GM18511 (cell line): ENCODE data around the gene SERPINB1.
A peak's percentile ranks its signal among the peaks of the same experiment; 100 is the strongest.
"Not testable (repeated sequence)": the region's sequence is repeated elsewhere in the genome, so short reads cannot be mapped to it uniquely, and the experiment has no call there.

Experiments
- ATAC-seq: cut with Tn5 transposase; IDR thresholded peaks from one replicate; pipeline ENCODE4 v1.9.1; 2021; ENCODE audit warnings: mild to moderate bottlenecking, moderate library complexity; ENCODE audit not compliant: unreplicated experiment

SERPINB1 gene

DNA sequence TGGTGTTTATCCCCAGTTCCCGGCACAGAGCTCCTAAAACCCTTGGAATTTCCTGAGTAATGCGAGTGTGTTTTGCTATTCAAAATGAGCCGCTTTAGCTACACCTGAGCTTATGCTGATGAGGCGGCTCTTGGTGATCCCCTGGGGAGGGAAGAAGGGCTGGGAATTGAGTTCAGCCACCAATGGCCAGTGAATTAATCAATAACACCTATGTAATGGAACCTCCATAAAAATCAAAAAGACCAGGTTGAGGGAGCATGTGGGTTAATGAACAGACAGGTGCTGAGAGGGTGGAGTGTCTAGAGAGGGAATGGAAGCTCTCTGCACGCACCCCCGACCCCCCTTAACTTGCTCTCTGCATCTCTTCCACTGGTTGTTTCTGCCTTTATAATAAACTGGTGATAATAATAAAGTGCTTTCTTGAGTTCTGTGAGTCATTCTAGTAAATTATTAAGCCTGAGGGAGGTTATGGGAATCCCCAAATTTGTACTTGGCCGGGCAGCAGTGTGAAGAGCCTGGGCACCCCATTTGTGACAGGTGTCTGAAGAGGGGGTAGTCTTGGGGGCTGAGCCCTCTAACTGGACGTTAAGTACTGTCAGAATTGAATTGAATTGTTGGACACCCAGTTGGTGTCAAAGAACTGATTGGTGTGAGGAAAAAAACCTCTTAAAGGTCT lies 24.6 kb upstream of the SERPINB1 start:
- peak; percentile 63 for ATAC-seq

GRCh38 chr6:2865694-2866151 lies 24.1 kb upstream of the SERPINB1 start:
- ATAC-seq = no peak

GRCh38 chr6:2865270-2865669 lies 23.6 kb upstream of the SERPINB1 start:
- ATAC-seq = no peak

GRCh38 chr6:2863901-2864300 lies 22.2 kb upstream of the SERPINB1 start:
- no peak for ATAC-seq

DNA sequence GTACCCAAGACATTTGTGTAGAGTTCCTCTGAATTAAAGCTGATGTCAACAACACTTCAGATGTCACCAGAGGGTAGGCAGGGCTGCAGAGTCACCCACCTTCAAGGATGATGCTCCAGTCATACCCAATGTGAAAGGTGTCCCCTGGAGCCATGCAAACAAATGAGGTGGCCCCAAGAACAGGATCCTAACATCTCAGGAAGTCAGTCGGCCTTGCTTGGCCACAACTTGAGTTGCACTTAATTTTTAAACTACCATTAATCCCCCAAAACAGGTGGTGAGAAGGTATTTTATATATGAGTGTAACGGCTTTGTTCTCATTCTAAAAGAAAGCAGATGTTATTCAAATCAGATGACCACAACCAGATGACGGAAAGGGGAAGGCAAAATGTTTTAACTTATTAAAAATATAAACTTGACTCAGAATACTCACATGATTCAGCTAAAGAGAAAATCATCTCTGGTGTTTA lies 21.1 kb upstream of the SERPINB1 start:
- peak; percentile 50 for ATAC-seq

DNA sequence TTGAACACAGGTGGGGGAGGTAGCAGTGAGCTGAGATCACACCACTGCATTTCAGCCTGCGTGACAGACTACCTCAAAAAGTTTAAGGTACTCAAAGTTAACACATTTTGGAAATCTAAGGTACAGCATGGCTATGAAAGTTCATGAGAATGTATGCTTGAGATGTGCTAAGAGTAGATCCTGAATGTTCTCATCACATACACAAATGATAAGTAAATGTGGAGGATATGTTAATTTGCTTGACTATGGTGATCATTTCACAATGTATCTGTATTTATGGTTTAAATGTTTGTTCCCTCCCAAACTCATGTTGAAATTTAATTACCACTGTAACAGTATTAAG lies 20.1 kb upstream of the SERPINB1 start:
- ATAC-seq = no peak

- ATAC-seq = no peak
These were observed 19.6 kb upstream of the SERPINB1 start for GRCh38 chr6:2861060-2861821.

GRCh38 chr6:2860706-2861059 lies 19.0 kb upstream of the SERPINB1 start:
- ATAC-seq = not testable (repeated sequence)

DNA sequence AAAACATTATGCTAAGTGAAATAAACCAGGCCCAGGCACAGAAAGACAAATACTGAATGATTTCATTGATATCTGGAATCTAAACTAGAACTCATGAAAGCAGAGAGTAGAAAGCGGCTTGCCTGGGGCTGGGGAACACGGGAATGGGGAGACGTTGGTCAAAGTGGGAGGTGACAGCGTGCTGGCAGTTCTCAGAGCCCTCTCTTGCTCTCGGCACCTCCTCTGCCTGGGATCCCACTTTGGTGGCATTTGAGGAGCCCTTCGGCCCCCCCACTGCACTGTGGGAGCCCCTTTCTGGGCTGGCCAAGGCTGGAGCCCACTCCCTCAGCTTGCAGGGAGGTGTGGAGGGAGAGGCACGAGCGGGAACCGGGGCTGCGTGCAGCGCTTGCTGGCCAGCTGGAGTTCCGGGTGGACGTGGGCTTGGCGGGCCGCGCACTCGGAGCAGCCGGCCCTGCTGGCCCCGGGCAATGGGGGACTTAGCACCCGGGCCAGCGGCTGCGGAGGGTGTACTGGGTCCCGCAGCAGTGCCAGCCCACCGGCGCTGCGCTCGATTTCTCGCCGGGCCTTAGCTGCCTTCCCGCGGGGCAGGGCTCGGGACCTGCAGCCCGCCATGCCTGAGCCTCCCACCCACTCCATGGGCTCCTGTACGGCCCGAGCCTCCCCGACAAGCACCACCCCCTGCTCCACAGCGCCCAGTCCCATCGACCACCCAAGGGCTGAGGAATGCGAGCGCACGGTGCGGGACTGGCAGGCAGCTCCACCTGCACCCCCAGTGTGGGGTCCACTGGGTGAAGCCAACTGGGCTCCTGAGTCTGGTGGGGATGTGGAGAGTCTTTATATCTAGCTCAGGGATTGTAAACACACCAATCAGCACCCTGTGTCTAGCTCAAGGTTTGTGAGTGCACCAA lies 18.4 kb upstream of the SERPINB1 start:
- ATAC-seq = not testable (repeated sequence)

DNA sequence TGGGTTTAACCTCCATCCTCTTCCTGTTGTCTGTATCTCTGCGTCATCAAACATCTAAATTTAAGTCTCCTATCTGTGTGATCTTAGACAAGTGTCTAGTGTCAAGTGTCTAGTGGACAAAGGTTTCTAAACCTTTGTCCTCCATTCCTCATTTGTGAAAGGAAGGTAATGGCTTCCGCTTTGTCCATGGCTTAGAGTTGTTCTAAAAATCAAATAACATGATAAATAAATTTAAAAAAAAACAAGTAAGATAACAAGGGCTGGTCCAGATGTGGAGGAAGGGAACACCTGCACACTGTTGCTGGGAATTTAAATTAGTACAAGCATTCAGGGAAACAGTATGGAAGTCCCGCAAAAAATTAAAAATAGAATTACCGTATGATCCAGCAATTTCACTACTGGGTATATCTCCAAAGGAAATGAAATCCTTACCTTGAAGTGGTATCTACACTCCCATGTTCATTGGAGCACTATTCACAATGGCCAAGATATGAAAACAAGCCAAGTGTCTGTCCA lies 17.6 kb upstream of the SERPINB1 start:
- ATAC-seq = no peak

DNA sequence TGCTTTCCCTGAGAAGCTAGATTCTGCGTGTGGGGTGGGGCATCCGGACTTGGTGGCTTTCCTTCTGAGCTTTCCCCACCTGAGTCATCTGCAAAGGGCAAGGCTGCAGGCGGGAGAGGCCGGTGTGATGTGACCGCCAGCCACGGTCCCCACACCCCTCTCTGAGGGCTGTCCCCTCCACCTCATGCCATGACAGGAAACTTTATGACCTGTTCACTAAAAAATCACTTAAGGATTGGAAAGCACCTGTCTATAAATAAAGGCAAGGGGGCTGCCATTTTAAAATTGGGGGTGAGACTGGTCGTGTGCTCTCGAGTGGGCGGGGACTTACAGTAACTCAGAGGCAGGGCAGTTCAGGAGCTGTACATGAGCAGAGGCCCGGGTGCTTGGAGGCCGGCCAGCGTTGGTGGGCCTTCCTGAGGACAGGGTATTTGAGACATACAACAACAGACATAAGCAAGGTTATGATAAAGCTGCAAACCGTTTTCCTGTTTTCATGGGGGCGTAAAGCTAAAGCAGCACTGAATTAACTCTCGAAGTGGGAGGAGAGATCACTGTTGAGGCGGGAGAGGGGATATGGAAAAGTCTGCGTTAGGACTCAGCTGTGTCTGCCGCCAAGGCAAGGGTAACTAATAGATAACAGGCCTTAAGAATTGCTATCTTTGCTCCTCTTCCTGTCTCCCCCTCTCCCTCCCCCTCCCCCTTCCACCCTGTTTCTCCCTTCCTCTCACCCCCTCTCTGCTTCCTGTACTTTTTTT lies 16.1 kb upstream of the SERPINB1 start:
- ATAC-seq = peak; percentile 62

GRCh38 chr6:2857185-2857579 lies 15.5 kb upstream of the SERPINB1 start:
- no peak for ATAC-seq

- no peak for ATAC-seq
These were observed 13.4 kb upstream of the SERPINB1 start for GRCh38 chr6:2855061-2855519.

- no peak for ATAC-seq
These were observed 12.8 kb upstream of the SERPINB1 start for GRCh38 chr6:2854396-2854982.

DNA sequence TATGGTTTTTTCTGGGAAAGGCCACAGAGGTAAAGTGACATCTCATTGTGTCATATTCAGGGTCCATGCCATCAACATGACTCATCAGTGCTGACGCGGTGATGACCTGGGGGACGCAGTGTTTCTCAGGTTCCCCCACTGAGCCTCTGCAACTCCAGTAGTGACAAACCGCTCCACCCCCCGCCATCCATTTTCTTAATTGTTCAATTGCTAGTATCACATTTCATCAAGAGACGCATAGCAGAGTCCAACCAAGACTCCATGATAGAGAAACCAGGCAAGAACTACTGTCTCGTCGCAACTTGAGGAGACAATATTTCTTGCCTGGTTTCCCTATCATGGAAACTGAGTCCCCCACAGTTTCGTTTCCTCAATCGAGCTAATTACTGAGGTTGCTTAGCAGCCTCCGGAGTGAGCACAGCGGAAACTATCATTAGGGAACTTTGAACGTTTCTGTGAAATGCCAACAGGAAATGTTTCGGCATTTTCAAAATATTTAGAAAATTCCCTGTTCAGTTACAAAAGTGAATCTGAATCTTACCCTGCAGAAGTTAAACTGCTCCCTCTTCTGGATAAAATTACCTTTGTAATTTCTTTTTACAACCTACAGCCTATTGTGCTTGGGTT lies 12.2 kb upstream of the SERPINB1 start:
- peak; percentile 35 for ATAC-seq

DNA sequence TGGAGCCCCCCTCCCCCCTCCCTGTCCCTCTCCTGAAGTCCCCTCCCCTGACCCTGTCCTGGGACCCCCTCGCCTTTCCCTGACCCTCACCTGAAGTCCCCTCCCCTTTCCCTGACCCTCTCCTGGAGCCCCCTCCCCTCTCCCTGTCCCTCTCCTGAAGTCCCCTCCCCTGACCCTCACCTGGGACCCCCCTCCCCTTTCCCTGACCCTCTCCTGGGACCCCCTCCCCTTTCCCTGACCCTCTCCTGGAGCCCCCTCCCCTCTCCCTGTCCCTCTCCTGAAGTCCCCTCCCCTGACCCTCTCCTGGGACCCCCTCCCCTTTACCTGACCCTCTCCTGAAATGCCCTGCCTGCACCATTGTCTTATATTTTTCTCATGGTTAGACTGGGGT lies 11.7 kb upstream of the SERPINB1 start:
- not testable (repeated sequence) for ATAC-seq

DNA sequence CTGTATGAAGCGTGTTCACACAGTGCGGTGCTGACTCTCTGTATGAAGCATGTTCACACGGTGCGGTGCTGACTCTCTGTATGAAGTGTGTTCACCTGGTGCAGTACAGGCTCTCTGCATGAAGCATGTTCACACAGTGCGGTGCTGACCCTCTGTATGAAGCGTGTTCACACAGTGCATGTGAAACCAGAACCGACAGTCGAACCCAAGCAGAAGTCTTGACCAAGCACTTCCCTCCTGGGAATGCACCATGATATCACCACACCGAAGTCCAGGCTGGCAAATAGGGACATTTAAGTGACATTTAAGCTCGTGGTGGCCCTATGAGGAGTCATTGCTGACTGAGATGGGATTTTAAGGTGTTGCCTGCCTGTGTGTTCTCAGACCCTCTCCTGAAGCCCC lies 11.3 kb upstream of the SERPINB1 start:
- ATAC-seq = no peak

DNA sequence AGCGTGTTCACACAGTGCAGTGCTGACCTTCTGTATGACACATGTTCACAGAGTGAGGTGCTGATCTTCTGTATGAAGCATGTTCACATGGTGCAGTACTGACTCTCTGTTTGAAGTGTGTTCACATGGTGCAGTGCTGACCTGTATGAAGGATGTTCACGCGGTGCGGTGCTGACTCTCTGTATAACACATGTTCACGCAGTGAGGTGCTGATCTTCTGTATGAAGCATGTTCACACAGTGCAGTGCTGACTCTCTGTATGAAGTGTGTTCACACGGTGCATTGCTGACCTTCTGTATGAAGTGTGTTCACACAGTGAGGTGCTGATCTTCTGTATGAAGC lies 10.8 kb upstream of the SERPINB1 start:
- ATAC-seq = no peak

- no peak for ATAC-seq
These were observed 10.3 kb upstream of the SERPINB1 start for GRCh38 chr6:2851727-2852513.
